K562 treated with DMSO at 1 percent for 4 hours (cell line): Measurements from ENCODE around the gene TEX11. TPM values are rescaled to one million over a fixed set of nuclear protein-coding genes. Genes with fewer than 3 reads are reported as not detected.

Source experiments
- total RNA-seq: library from RNA; unstranded; fragments of 300-600 nt; gene quantifications from 2 replicates; pipeline ENCODE4 v1.2.3, GENCODE V29; 2022; ENCODE audit not compliant: insufficient read depth

The TEX11 gene
- 0.39 and 1.2 TPM in 2 replicates for total RNA-seq

DNA sequence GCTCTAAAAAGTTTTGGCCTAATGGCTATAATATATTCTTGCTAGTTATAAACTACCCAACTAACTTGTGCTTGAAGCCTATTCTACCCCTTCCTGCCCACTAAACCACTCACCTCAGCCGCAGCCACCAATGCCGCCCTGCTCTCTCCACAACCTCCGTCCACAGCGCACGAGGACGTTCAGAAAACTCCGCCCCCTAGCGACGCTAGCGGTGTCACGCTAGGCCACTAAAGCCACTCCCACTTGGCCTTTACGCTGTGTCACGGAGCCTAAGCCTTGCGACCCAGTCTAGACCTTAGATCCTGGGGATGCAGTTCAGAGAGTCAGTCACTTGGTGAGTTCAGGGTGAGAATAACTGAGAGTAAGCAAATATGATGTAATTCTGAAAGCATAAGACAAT, at the start of gene TEX11:
TEX11 (minus strand) TSS at position 171 of the 400 bp plus-strand sequence. CDS start 922 bp downstream, outside the sequence.

Other genes starting within 250 kb of the TEX11 start
- gene SLC7A3, start 22.4 kb upstream of the TEX11 start, total RNA-seq: not detected in 2 replicates
- gene SNX12, start 159.6 kb upstream of the TEX11 start, total RNA-seq: 27.2 and 28.0 TPM in 2 replicates
- 14.3 and 18.2 TPM in 2 replicates for gene FOXO4, start 187.1 kb upstream of the TEX11 start, total RNA-seq
- not detected in 2 replicates for gene CXorf65, start 198.0 kb upstream of the TEX11 start, total RNA-seq
- 10.7 and 19.0 TPM in 2 replicates for gene IL2RG, start 202.9 kb upstream of the TEX11 start, total RNA-seq
- 37.0 and 37.2 TPM in 2 replicates for gene MED12, start 209.9 kb upstream of the TEX11 start, total RNA-seq
- 1.6 and 1.8 TPM in 2 replicates for gene NLGN3, start 236.1 kb upstream of the TEX11 start, total RNA-seq